H1 (cell line): ENCODE measurements around the gene TSHZ2. TPM values are rescaled to one million over a fixed set of nuclear protein-coding genes. Genes with fewer than 3 reads are reported as not detected.

Experiments
- GABPA ChIP-seq: IDR thresholded peaks from 2 replicates; pipeline ENCODE4 v1.6.1; 2011; ENCODE audit warnings: mild to moderate bottlenecking, low read length, moderate library complexity, borderline replicate concordance; ENCODE audit not compliant: insufficient read depth
- HDAC2 ChIP-seq, 2 experiments: fragments of 300-600 bp in 1 of 2; sonication (generic) in 1 of 2; IDR thresholded peaks; 2 replicates each; pipeline ENCODE4 v1.6.1; 2011 to 2012; ENCODE audit warnings: low read depth in 2 of 2, low read length in 2 of 2, mild to moderate bottlenecking in 2 of 2, moderate library complexity in 2 of 2, borderline replicate concordance in 1 of 2, inconsistent platforms in 1 of 2
- KDM5A ChIP-seq: fragments of 200-600 bp; IDR thresholded peaks from 2 replicates; pipeline ENCODE4 v1.7.1; 2012; ENCODE audit warnings: mild to moderate bottlenecking, low read length, inconsistent platforms, mixed read lengths
- SIX5 ChIP-seq: IDR thresholded peaks from 2 replicates; pipeline ENCODE4 v1.6.1; 2011; ENCODE audit warnings: mild to moderate bottlenecking, low read depth, low read length
- SP4 ChIP-seq: IDR thresholded peaks from 2 replicates; pipeline ENCODE4 v1.6.1; 2012; ENCODE audit warnings: low read length, inconsistent platforms
- SUZ12 ChIP-seq: fragments of 200-600 bp; sonication (generic); IDR thresholded peaks from 2 replicates; pipeline ENCODE4 v1.6.1; 2012; ENCODE audit warnings: mild to moderate bottlenecking, inconsistent platforms, low read length, moderate library complexity, mixed read lengths
- polyA plus RNA-seq, 7 experiments: library from polyadenylated mRNA; depleted of rRNA in 3 of 7; stranded (reverse) in 5 of 7; unstranded in 2 of 7; fragments of >200 nt in 5 of 7; fragments of 200-250 nt in 2 of 7; gene quantifications; 1 replicate in 5 of 7; 2 replicates in 1 of 7; 4 replicates in 1 of 7; pipeline versions ENCODE4 v1.2.1 to v1.2.3, GENCODE V29; 2011 to 2013; ENCODE audit warnings: missing spikeins in 2 of 7, mixed read lengths in 2 of 7
- total RNA-seq: library from RNA; stranded (reverse); fragmentation: NEBNext Ultra II Directional; extraction: Animal tissue kit (Norgen Biotek cat#: 25700); gene quantifications from 2 replicates; pipeline ENCODE4 v1.2.1, GENCODE V29; 2021
- TF ChIP-seq, protein P1 (sequence below): IDR thresholded peaks from 2 replicates; pipeline ENCODE4 v1.6.1; 2012; ENCODE audit warnings: inconsistent platforms

Gene TSHZ2
- total and polyA plus RNA-seq, 2 of the 8 experiments (the other 6 are each of a cell fraction or from before 2014, with no cell fraction given) = 0.14 to 0.30 TPM

DNA sequence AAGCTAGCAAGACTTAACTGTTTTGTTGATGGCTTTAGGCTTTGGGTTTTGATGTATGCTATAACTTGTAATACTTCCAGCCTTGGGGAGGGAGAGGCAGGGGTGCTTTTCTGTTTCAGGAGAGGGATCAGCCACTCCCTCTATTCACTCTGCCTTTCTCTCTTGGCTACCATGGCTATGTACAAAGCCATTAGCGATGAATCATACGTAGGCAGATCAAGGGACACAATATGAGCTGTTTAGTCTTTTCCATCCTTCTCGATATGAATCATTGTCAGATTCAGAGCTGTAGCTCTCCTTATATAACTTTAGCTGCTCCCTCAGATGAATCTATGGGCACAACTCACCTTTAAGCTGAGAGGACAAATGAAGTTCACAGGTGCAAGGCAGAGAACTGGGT lies 230.6 kb downstream of the TSHZ2 start (continued):
- TF ChIP-seq SIX5 (no peak), SUZ12 (no peak), SP4 (no peak), GABPA (no peak), KDM5A (no peak), HDAC2 (IDR thresholded peaks at IDR 0.05; ENCODE audit: borderline replicate concordance in 1 of 2, low read depth in 2 of 2, low read length in 2 of 2) (no peak)
- TF ChIP-seq, protein P1, sequence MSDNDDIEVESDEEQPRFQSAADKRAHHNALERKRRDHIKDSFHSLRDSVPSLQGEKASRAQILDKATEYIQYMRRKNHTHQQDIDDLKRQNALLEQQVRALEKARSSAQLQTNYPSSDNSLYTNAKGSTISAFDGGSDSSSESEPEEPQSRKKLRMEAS = no peak
